Measurements from ENCODE around the gene SCRT2. TPM values are rescaled to one million over a fixed set of nuclear protein-coding genes. Genes with fewer than 3 reads are reported as not detected.

The SCRT2 gene
- total RNA-seq, 1 donor from 2014 or later = not detected

- TF ChIP-seq CTCF (IDR thresholded peaks at IDR 0.05; ENCODE audit: borderline replicate concordance) = peak; percentile 28
- Histone ChIP-seq H3K4me1 (peaks cover 48% of the 10 kb centered on the region), H3K36me3 (no peaks in the 10 kb centered on the region), H3K9me3 (replicated peaks) (no peaks in the 10 kb centered on the region), H3K4me3 (no peak overlapping the region), H3K27ac (replicated peaks) (no peak overlapping the region), H3K27me3 (ENCODE audit: low read depth) (peaks cover 67% of the 10 kb centered on the region)
- intact Hi-C loops (cut with micrococcal nuclease) = no loop called here
- no peak for DNase-seq
These were observed 2.5 kb downstream of the SCRT2 start for GRCh38 chr20:672963-673602.

DNA sequence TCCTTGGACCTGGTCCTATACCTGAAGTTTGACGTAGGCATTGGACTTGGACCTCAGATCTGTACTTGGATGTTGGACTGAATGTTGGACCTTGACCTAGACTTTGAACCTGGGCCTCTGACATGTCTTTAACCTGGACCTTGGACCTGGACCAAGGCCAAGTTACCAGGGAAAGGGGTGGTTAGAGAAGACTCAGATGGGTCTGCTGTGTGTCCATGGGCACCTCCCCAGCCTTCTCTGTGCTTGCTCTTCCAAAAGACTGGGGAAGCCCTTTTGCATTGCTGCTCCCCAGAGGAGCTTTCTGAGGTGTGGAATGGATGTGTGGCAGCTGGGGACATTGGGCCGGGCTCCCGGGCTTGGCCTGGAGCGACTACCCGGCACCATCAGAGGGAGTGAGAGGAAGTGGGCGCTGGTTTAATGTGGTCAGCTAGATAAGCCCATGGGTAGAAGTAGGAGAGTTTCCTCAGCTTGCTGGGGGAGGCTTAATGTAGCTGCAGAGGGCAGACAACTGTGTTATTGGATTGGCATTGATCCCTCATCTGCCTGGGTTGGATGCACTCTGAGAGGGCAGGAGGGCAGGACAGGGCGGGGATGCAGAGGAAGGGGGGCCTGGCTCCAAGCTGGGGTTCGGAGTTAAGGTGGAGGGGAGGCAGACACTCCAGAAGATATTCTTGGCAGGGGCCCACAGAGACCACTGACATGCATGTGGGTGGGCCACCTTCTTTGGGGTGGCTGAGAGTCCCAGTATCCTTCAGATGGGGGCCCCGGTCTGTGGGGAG is 4.2 kb downstream of the SCRT2 start:
- intact Hi-C loops (cut with micrococcal nuclease) = no loop called here
- Histone ChIP-seq H3K4me3 (no peak overlapping the region), H3K36me3 (no peaks in the 10 kb centered on the region), H3K27me3 (ENCODE audit: low read depth) (peaks cover 54% of the 10 kb centered on the region), H3K4me1 (peaks cover 55% of the 10 kb centered on the region), H3K9me3 (replicated peaks) (no peaks in the 10 kb centered on the region), H3K27ac (replicated peaks) (no peak overlapping the region)
- no peak for TF ChIP-seq CTCF (IDR thresholded peaks at IDR 0.05; ENCODE audit: borderline replicate concordance)
- no peak for DNase-seq

DNA sequence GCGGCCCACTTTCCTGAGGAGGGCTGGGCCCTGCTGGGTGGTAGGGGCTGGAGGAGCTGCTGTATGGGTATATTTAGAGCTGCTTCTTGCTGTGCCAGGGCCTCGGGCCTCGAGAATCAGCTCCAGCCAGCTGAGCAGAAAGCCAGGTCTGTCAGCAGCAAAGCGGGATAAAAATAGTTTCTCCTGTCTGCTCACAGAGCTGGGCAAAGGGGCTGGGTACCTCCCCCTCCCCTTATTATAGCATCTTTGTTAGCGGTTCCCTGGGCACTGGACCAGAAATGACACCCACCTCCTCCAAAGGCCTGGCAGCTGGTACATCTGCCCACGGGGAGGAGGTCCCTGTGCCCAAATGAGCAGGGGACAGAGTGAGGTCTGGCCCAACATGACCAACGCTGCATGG is 6.0 kb downstream of the SCRT2 start:
- peaks cover 61% of the 10 kb centered on the region for H3K27me3 ChIP-seq (ENCODE audit: low read depth)
- H3K4me1 ChIP-seq = peaks cover 42% of the 10 kb centered on the region
- no peak for TF ChIP-seq CTCF (IDR thresholded peaks at IDR 0.05; ENCODE audit: borderline replicate concordance)
- no peak for DNase-seq
- H3K36me3 ChIP-seq = no peaks in the 10 kb centered on the region
- H3K9me3 ChIP-seq (replicated peaks) = no peaks in the 10 kb centered on the region
- H3K27ac ChIP-seq (replicated peaks) = peak overlapping the region; percentile 82
- no peak overlapping the region for H3K4me3 ChIP-seq
- intact Hi-C loops (cut with micrococcal nuclease) = no loop called here

- peak overlapping the region; percentile 82 for H3K27ac ChIP-seq (replicated peaks)
- TF ChIP-seq CTCF (IDR thresholded peaks at IDR 0.05; ENCODE audit: borderline replicate concordance) = no peak
- H3K4me3 ChIP-seq = no peak overlapping the region
- H3K36me3 ChIP-seq = no peaks in the 10 kb centered on the region
- peaks cover 64% of the 10 kb centered on the region for H3K27me3 ChIP-seq (ENCODE audit: low read depth)
- DNase-seq = no peak
- H3K4me1 ChIP-seq = peaks cover 44% of the 10 kb centered on the region
- intact Hi-C loops (cut with micrococcal nuclease) = no loop called here
- H3K9me3 ChIP-seq (replicated peaks) = no peaks in the 10 kb centered on the region
These were observed 7.0 kb downstream of the SCRT2 start for GRCh38 chr20:668638-669037.

- peak overlapping the region; percentile 82 for H3K27ac ChIP-seq (replicated peaks)
- peaks cover 64% of the 10 kb centered on the region for H3K27me3 ChIP-seq (ENCODE audit: low read depth)
- intact Hi-C loops (cut with micrococcal nuclease) = no loop called here
- peaks cover 47% of the 10 kb centered on the region for H3K4me1 ChIP-seq
- no peaks in the 10 kb centered on the region for H3K9me3 ChIP-seq (replicated peaks)
- no peak for TF ChIP-seq CTCF (IDR thresholded peaks at IDR 0.05; ENCODE audit: borderline replicate concordance)
- H3K36me3 ChIP-seq = no peaks in the 10 kb centered on the region
- no peak overlapping the region for H3K4me3 ChIP-seq
- DNase-seq = no peak
These were observed 7.6 kb downstream of the SCRT2 start for GRCh38 chr20:668050-668449.

Measured in left ventricle myocardium inferior (tissue), 1 donor.